Liver (tissue), 3 donors: ENCODE data around the gene SLC25A45.

Experiments used
- EGR1 ChIP-seq, 2 donors: IDR thresholded peaks; 2 replicates each; pipeline ENCODE4 v1.6.1; 2016 to 2018; ENCODE audit warnings: antibody characterized with exemption in 2 of 2, low read depth in 2 of 2
- HNF4A ChIP-seq, 2 donors: conservative IDR thresholded peaks; 2 replicates each; pipeline ENCODE4 v1.6.1; 2016; ENCODE audit warnings: antibody characterized with exemption in 2 of 2, mild to moderate bottlenecking in 2 of 2
- JUND ChIP-seq, 2 donors: IDR thresholded peaks; 2 replicates each; pipeline ENCODE4 v1.6.1; 2016; ENCODE audit warnings: antibody characterized with exemption in 2 of 2
- RAD21 ChIP-seq, 2 donors: IDR thresholded peaks; 2 replicates each; pipeline ENCODE4 v1.6.1; 2016; ENCODE audit warnings: antibody characterized with exemption in 2 of 2, mild to moderate bottlenecking in 2 of 2
- SP1 ChIP-seq: IDR thresholded peaks from 2 replicates; pipeline ENCODE4 v1.6.1; 2018; ENCODE audit warnings: antibody characterized with exemption, mild to moderate bottlenecking
- TAF1 ChIP-seq: conservative IDR thresholded peaks from 2 replicates; pipeline ENCODE4 v1.6.1; 2016; ENCODE audit warnings: antibody characterized with exemption, mild to moderate bottlenecking
- YY1 ChIP-seq: IDR thresholded peaks from 2 replicates; pipeline ENCODE4 v1.6.1; 2016; ENCODE audit warnings: antibody characterized with exemption, mild to moderate bottlenecking
- TF ChIP-seq, protein P1 (sequence below): fragments of 150-350 bp; IDR thresholded peaks from 2 replicates; pipeline ENCODE4 v1.5.1; 2017; ENCODE audit warnings: improper control_type of control experiment, low read depth, low read length; ENCODE audit not compliant: missing input control
- TF ChIP-seq, protein P2 (sequence below): IDR thresholded peaks from 2 replicates; pipeline ENCODE4 v1.6.1; 2016; ENCODE audit warnings: antibody characterized with exemption
- TF ChIP-seq, protein P3 (sequence below): IDR thresholded peaks from 2 replicates; pipeline ENCODE4 v1.6.1; 2016; ENCODE audit warnings: antibody characterized with exemption, mild to moderate bottlenecking
- TF ChIP-seq, protein P4 (sequence below): IDR thresholded peaks from 2 replicates; pipeline ENCODE4 v1.6.1; 2016; ENCODE audit warnings: antibody characterized with exemption
- donor health status: healthy.
- donor health status: healthy.

DNA sequence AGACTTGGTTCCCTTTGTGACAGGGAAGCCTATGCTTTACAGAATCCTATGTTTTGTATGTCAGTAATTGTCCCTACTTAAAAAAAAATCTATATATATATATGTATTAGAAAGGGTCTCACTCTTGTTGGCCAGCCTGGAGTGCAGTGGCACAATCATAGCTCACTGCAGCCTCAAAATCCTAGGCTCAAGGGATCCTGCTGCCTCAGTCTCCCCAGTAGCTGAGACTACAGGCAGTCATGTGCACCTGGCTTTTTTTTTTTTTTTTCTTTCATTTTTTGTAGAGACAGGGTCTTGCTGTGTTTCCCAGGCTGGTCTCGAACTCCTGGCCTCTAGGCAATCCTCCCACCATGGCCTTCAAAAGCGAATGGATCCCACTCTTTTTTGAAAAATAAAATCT lies 38.1 kb upstream of the SLC25A45 start:
- no peak for TF ChIP-seq SP1
- TF ChIP-seq, protein P1, sequence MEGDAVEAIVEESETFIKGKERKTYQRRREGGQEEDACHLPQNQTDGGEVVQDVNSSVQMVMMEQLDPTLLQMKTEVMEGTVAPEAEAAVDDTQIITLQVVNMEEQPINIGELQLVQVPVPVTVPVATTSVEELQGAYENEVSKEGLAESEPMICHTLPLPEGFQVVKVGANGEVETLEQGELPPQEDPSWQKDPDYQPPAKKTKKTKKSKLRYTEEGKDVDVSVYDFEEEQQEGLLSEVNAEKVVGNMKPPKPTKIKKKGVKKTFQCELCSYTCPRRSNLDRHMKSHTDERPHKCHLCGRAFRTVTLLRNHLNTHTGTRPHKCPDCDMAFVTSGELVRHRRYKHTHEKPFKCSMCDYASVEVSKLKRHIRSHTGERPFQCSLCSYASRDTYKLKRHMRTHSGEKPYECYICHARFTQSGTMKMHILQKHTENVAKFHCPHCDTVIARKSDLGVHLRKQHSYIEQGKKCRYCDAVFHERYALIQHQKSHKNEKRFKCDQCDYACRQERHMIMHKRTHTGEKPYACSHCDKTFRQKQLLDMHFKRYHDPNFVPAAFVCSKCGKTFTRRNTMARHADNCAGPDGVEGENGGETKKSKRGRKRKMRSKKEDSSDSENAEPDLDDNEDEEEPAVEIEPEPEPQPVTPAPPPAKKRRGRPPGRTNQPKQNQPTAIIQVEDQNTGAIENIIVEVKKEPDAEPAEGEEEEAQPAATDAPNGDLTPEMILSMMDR: no peak
- TF ChIP-seq RAD21 (IDR thresholded peaks at IDR 0.05): no peak
- TF ChIP-seq, protein P2, sequence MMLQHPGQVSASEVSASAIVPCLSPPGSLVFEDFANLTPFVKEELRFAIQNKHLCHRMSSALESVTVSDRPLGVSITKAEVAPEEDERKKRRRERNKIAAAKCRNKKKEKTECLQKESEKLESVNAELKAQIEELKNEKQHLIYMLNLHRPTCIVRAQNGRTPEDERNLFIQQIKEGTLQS: no peak
- TF ChIP-seq YY1: no peak
- TF ChIP-seq, protein P3, sequence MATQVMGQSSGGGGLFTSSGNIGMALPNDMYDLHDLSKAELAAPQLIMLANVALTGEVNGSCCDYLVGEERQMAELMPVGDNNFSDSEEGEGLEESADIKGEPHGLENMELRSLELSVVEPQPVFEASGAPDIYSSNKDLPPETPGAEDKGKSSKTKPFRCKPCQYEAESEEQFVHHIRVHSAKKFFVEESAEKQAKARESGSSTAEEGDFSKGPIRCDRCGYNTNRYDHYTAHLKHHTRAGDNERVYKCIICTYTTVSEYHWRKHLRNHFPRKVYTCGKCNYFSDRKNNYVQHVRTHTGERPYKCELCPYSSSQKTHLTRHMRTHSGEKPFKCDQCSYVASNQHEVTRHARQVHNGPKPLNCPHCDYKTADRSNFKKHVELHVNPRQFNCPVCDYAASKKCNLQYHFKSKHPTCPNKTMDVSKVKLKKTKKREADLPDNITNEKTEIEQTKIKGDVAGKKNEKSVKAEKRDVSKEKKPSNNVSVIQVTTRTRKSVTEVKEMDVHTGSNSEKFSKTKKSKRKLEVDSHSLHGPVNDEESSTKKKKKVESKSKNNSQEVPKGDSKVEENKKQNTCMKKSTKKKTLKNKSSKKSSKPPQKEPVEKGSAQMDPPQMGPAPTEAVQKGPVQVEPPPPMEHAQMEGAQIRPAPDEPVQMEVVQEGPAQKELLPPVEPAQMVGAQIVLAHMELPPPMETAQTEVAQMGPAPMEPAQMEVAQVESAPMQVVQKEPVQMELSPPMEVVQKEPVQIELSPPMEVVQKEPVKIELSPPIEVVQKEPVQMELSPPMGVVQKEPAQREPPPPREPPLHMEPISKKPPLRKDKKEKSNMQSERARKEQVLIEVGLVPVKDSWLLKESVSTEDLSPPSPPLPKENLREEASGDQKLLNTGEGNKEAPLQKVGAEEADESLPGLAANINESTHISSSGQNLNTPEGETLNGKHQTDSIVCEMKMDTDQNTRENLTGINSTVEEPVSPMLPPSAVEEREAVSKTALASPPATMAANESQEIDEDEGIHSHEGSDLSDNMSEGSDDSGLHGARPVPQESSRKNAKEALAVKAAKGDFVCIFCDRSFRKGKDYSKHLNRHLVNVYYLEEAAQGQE: no peak
- TF ChIP-seq, protein P4, sequence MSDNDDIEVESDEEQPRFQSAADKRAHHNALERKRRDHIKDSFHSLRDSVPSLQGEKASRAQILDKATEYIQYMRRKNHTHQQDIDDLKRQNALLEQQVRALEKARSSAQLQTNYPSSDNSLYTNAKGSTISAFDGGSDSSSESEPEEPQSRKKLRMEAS: no peak
- no peak for TF ChIP-seq JUND (IDR thresholded peaks at IDR 0.05)
- no peak for TF ChIP-seq TAF1
- no peak for TF ChIP-seq HNF4A (conservative IDR thresholded peaks at IDR 0.05)
- no peak for TF ChIP-seq EGR1 (IDR thresholded peaks at IDR 0.05; ENCODE audit: low read depth in 2 of 2)
